SK-N-SH treated with all-trans-retinoic acid at 6 μM for 48 hours (cell line): ENCODE measurements around the gene CHST13.

Experiments used
- ATAC-seq: fragments of 200-7000 bp; cut with Tn5 transposase; 3 replicates; pipeline ENCODE4 v1.9.1; 2020; ENCODE audit warnings: mild to moderate bottlenecking, moderate library complexity
- ARNTL ChIP-seq: fragments of 450-650 bp; formaldehyde crosslinking; IDR thresholded peaks from 2 replicates; pipeline ENCODE4 v1.5.0; 2020; ENCODE audit warnings: low read depth, mild to moderate bottlenecking, moderate library complexity, borderline replicate concordance
- BACH2 ChIP-seq: fragments of 250-450 bp; sonication (Bioruptor Pico); IDR thresholded peaks from 2 replicates; pipeline ENCODE4 v1.9.0; 2021; ENCODE audit warnings: mild to moderate bottlenecking, borderline replicate concordance
- CSDC2 ChIP-seq: fragments of 250-450 bp; sonication (Bioruptor Pico); IDR thresholded peaks from 2 replicates; pipeline ENCODE4 v1.5.0; 2020; ENCODE audit warnings: mild to moderate bottlenecking, moderate library complexity
- ESRRG ChIP-seq: fragments of 250-450 bp; sonication (Bioruptor Pico); IDR thresholded peaks from 2 replicates; pipeline ENCODE4 v1.6.1; 2021; ENCODE audit warnings: mild to moderate bottlenecking
- GLIS3 ChIP-seq: fragments of 250-450 bp; sonication (Bioruptor Pico); IDR thresholded peaks from 2 replicates; pipeline ENCODE4 v1.5.0; 2020; ENCODE audit warnings: mild to moderate bottlenecking, moderate library complexity
- ISL1 ChIP-seq: fragments of 250-450 bp; sonication (Bioruptor Pico); IDR thresholded peaks from 2 replicates; pipeline ENCODE4 v2.1.2; 2022; ENCODE audit warnings: mild to moderate bottlenecking, moderate library complexity
- OSR1 ChIP-seq: fragments of 250-450 bp; sonication (Bioruptor Pico); IDR thresholded peaks from 2 replicates; pipeline ENCODE4 v1.8.0; 2022; ENCODE audit warnings: moderate library complexity, mild to moderate bottlenecking, inconsistent platforms
- PPARA ChIP-seq: fragments of 250-450 bp; sonication (Bioruptor Pico); IDR thresholded peaks from 2 replicates; pipeline ENCODE4 v1.5.0; 2020; ENCODE audit warnings: mild to moderate bottlenecking, borderline replicate concordance
- RARB ChIP-seq: fragments of 250-450 bp; sonication (Bioruptor Pico); IDR thresholded peaks from 2 replicates; pipeline ENCODE4 v1.8.0; 2021; ENCODE audit warnings: mild to moderate bottlenecking, moderate library complexity
- SNAI2 ChIP-seq: fragments of 250-450 bp; sonication (Bioruptor Pico); IDR thresholded peaks from 2 replicates; pipeline ENCODE4 v1.5.0; 2020; ENCODE audit warnings: mild to moderate bottlenecking, moderate library complexity
- TCF4 ChIP-seq: fragments of 250-450 bp; sonication (Bioruptor Pico); IDR thresholded peaks from 2 replicates; pipeline ENCODE4 v1.8.0; 2021; ENCODE audit warnings: mild to moderate bottlenecking, moderate library complexity, borderline replicate concordance
- TOX ChIP-seq: fragments of 250-450 bp; sonication (Bioruptor Pico); IDR thresholded peaks from 2 replicates; pipeline ENCODE4 v1.8.0; 2021; ENCODE audit warnings: mild to moderate bottlenecking, moderate library complexity, borderline replicate concordance
- ZC3H10 ChIP-seq: fragments of 250-450 bp; sonication (Bioruptor Pico); IDR thresholded peaks from 2 replicates; pipeline ENCODE4 v1.5.1; 2021; ENCODE audit warnings: mild to moderate bottlenecking, moderate library complexity
- ZFP30 ChIP-seq: fragments of 450-650 bp; formaldehyde crosslinking; IDR thresholded peaks from 2 replicates; pipeline ENCODE4 v1.5.0; 2022; ENCODE audit warnings: mild to moderate bottlenecking, moderate library complexity
- ZNF565 ChIP-seq: fragments of 450-650 bp; formaldehyde crosslinking; conservative IDR thresholded peaks from 2 replicates; pipeline ENCODE4 v1.5.0; 2020; ENCODE audit warnings: low read depth, mild to moderate bottlenecking, moderate library complexity
- ZNF70 ChIP-seq: fragments of 450-650 bp; formaldehyde crosslinking; IDR thresholded peaks from 2 replicates; pipeline ENCODE4 v1.5.0; 2020; ENCODE audit warnings: mild to moderate bottlenecking, moderate library complexity
- ZNF8 ChIP-seq: fragments of 450-650 bp; formaldehyde crosslinking; IDR thresholded peaks from 2 replicates; pipeline ENCODE4 v1.5.0; 2020; ENCODE audit warnings: mild to moderate bottlenecking, moderate library complexity
- TF ChIP-seq, protein P1 (sequence below): fragments of 250-450 bp; sonication (Bioruptor Pico); IDR thresholded peaks from 2 replicates; pipeline ENCODE4 v1.8.0; 2020; ENCODE audit warnings: mild to moderate bottlenecking, moderate library complexity, borderline replicate concordance
- TF ChIP-seq, protein P2 (sequence below): fragments of 250-450 bp; sonication (Bioruptor Pico); IDR thresholded peaks from 2 replicates; pipeline ENCODE4 v1.8.0; 2021; ENCODE audit warnings: low read depth, mild to moderate bottlenecking, moderate library complexity, borderline replicate concordance
- TF ChIP-seq, protein P3 (sequence below): fragments of 250-450 bp; sonication (Bioruptor Pico); IDR thresholded peaks from 2 replicates; pipeline ENCODE4 v1.5.0; 2020; ENCODE audit warnings: mild to moderate bottlenecking, moderate library complexity
- TF ChIP-seq, protein P4 (sequence below): fragments of 250-450 bp; sonication (Bioruptor Pico); IDR thresholded peaks from 2 replicates; pipeline ENCODE4 v1.5.1; 2021; ENCODE audit warnings: mild to moderate bottlenecking, moderate library complexity

Gene CHST13

DNA sequence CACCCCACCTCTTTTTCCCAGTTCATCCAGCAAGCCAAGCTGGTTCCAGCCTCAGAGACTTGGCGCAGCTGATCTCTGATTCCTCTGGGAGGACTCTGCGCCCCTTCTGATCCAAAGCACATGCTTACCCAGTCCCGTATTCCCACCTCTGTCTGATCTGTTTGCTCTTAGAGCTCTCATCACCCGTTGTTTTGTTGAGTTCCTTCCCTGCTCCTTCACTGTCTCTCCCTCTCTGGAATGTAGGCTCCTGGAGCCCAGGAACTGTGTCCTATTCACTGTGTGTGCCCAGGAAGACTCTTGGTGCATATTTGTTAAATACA lies 46.9 kb upstream of the CHST13 start:
- TF ChIP-seq, protein P1, sequence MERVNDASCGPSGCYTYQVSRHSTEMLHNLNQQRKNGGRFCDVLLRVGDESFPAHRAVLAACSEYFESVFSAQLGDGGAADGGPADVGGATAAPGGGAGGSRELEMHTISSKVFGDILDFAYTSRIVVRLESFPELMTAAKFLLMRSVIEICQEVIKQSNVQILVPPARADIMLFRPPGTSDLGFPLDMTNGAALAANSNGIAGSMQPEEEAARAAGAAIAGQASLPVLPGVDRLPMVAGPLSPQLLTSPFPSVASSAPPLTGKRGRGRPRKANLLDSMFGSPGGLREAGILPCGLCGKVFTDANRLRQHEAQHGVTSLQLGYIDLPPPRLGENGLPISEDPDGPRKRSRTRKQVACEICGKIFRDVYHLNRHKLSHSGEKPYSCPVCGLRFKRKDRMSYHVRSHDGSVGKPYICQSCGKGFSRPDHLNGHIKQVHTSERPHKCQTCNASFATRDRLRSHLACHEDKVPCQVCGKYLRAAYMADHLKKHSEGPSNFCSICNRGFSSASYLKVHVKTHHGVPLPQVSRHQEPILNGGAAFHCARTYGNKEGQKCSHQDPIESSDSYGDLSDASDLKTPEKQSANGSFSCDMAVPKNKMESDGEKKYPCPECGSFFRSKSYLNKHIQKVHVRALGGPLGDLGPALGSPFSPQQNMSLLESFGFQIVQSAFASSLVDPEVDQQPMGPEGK (CRISPR knock-in tag): no peak
- TF ChIP-seq TCF4 (CRISPR knock-in tag) (no peak), ISL1 (CRISPR knock-in tag) (no peak), SNAI2 (CRISPR knock-in tag) (no peak), TOX (CRISPR knock-in tag) (no peak), ZC3H10 (CRISPR knock-in tag) (no peak), ZNF8 (CRISPR knock-in tag) (no peak), CSDC2 (no peak), ESRRG (CRISPR knock-in tag) (no peak), GLIS3 (no peak), ZFP30 (CRISPR knock-in tag) (no peak), OSR1 (CRISPR knock-in tag) (no peak), RARB (CRISPR knock-in tag) (no peak), PPARA (CRISPR knock-in tag) (no peak)
- TF ChIP-seq, protein P2, sequence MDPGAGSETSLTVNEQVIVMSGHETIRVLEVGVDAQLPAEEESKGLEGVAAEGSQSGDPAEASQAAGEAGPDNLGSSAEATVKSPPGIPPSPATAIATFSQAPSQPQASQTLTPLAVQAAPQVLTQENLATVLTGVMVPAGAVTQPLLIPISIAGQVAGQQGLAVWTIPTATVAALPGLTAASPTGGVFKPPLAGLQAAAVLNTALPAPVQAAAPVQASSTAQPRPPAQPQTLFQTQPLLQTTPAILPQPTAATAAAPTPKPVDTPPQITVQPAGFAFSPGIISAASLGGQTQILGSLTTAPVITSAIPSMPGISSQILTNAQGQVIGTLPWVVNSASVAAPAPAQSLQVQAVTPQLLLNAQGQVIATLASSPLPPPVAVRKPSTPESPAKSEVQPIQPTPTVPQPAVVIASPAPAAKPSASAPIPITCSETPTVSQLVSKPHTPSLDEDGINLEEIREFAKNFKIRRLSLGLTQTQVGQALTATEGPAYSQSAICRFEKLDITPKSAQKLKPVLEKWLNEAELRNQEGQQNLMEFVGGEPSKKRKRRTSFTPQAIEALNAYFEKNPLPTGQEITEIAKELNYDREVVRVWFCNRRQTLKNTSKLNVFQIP (CRISPR knock-in tag): no peak
- TF ChIP-seq, protein P3, sequence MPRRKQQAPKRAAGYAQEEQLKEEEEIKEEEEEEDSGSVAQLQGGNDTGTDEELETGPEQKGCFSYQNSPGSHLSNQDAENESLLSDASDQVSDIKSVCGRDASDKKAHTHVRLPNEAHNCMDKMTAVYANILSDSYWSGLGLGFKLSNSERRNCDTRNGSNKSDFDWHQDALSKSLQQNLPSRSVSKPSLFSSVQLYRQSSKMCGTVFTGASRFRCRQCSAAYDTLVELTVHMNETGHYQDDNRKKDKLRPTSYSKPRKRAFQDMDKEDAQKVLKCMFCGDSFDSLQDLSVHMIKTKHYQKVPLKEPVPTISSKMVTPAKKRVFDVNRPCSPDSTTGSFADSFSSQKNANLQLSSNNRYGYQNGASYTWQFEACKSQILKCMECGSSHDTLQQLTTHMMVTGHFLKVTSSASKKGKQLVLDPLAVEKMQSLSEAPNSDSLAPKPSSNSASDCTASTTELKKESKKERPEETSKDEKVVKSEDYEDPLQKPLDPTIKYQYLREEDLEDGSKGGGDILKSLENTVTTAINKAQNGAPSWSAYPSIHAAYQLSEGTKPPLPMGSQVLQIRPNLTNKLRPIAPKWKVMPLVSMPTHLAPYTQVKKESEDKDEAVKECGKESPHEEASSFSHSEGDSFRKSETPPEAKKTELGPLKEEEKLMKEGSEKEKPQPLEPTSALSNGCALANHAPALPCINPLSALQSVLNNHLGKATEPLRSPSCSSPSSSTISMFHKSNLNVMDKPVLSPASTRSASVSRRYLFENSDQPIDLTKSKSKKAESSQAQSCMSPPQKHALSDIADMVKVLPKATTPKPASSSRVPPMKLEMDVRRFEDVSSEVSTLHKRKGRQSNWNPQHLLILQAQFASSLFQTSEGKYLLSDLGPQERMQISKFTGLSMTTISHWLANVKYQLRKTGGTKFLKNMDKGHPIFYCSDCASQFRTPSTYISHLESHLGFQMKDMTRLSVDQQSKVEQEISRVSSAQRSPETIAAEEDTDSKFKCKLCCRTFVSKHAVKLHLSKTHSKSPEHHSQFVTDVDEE (CRISPR knock-in tag): no peak

DNA sequence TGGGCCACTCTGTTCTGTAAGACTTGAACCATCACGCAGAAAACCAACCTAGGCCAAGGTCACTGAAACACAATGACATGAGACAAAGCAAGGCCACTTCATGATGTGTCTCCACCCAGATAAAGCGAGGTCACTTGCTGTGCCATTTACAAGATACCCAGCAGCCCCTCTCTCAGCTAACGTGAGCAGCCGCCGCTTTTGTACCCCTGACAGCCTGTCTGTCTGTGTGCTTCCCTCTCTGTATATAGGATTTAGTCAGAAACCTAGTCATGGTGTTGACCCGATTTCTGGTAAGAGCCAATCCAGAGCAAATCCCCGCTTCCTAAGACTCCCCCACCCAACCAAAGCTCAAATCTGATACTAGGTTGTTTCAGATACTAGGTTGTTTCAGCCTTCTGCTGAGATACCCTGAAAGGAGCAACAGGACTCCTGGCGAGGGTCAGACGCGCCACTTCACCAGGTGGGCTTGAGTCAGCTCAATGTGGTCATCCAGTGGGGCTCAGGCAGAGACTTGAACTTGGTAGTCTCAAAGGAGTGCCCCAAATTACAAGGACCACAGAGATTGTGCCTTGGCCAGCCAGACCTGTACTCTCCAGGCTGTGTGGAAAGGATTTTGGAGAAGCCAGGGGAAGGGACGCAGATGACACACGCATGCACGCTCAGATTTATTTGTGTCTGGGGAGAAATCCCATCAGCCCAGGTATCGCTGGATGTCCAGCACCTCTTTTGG lies 45.2 kb upstream of the CHST13 start:
- TF ChIP-seq, protein P4, sequence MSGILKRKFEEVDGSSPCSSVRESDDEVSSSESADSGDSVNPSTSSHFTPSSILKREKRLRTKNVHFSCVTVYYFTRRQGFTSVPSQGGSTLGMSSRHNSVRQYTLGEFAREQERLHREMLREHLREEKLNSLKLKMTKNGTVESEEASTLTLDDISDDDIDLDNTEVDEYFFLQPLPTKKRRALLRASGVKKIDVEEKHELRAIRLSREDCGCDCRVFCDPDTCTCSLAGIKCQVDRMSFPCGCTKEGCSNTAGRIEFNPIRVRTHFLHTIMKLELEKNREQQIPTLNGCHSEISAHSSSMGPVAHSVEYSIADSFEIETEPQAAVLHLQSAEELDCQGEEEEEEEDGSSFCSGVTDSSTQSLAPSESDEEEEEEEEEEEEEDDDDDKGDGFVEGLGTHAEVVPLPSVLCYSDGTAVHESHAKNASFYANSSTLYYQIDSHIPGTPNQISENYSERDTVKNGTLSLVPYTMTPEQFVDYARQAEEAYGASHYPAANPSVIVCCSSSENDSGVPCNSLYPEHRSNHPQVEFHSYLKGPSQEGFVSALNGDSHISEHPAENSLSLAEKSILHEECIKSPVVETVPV (CRISPR knock-in tag): no peak
- TF ChIP-seq ISL1 (CRISPR knock-in tag) (no peak), ZFP30 (CRISPR knock-in tag) (no peak)
- no peak for ATAC-seq

More for the DNA sequence above, 46.9 kb upstream of the CHST13 start:
- no peak for ATAC-seq

DNA sequence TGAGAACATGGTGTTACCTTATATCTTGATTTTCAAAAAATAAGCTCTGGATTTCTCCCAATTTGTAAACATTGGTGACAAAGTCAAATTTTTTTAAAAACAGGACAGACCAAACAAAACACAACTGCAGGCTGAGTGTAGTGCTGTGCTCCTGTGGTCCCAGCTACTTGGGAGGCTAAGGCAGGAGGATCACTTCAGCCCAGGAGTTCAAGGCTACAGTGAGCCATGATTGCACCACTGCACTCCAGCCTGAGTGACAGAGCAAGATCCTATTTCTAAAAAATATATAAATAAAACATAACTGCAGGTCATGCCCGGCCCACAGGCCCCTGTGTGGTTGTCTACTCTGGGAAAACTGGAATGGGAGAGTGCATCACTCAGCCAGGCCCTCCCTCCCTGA lies 44.3 kb upstream of the CHST13 start:
- ATAC-seq: no peak
- no peak for TF ChIP-seq BACH2 (CRISPR knock-in tag)
- TF ChIP-seq, protein P2 (CRISPR knock-in tag): no peak
- no peak for TF ChIP-seq PPARA (CRISPR knock-in tag)
- TF ChIP-seq ZNF565 (CRISPR knock-in tag): no peak
- TF ChIP-seq ARNTL (CRISPR knock-in tag): no peak
- no peak for TF ChIP-seq ZFP30 (CRISPR knock-in tag)
- TF ChIP-seq CSDC2: no peak
- no peak for TF ChIP-seq TCF4 (CRISPR knock-in tag)
- TF ChIP-seq, protein P3 (CRISPR knock-in tag): no peak
- no peak for TF ChIP-seq GLIS3
- TF ChIP-seq ZNF70 (CRISPR knock-in tag): no peak
- TF ChIP-seq, protein P4 (CRISPR knock-in tag): no peak
- no peak for TF ChIP-seq ZNF8 (CRISPR knock-in tag)
- TF ChIP-seq ESRRG (CRISPR knock-in tag): no peak
